A673 (cell line): Measurements from ENCODE around the gene BLZF1. TPM values are rescaled to one million over a fixed set of nuclear protein-coding genes. Genes with fewer than 3 reads are reported as not detected.
A peak's percentile ranks its signal among the peaks of the same experiment; 100 is the strongest.

Source experiments
- BruUV-seq: library from RNA; stranded (reverse); fragments of 400-500 nt; replicated peaks from 2 replicates; lab custom pipeline; 2021; lab: Mats Ljungman, UMichigan
- CTCF ChIA-PET: fragments of 300-600 bp; sonication (Branson Sonifier 250); formaldehyde crosslinking; loops from one replicate; lab custom pipeline; 2022; ENCODE audit warnings: antibody characterized with exemption; lab: Charles Lee
- POLR2A ChIA-PET: fragments of 300-600 bp; sonication (Branson Sonifier 250); formaldehyde crosslinking; loops from one replicate; lab custom pipeline; 2022; ENCODE audit warnings: antibody characterized with exemption; ENCODE audit not compliant: low non-redundant PET; lab: Charles Lee
- DNase-seq: peaks from one replicate; pipeline ENCODE4 v3.0.0-alpha.2; 2015; ENCODE audit warnings: low spot score
- H3K27ac ChIP-seq: fragments of 200-600 bp; sonication (generic); 2 replicates; pipeline ENCODE4 v1.5.1; 2016; ENCODE audit warnings: mixed run types, low read depth, mild to moderate bottlenecking, mixed read lengths, antibody characterized with exemption, low read length; ENCODE audit not compliant: poor library complexity, severe bottlenecking
- H3K27me3 ChIP-seq: fragments of 200-600 bp; sonication (generic); replicated peaks from 2 replicates; pipeline ENCODE4 v1.6.1; 2017; ENCODE audit warnings: mixed run types, low read depth, mild to moderate bottlenecking, mixed read lengths, antibody characterized with exemption, low read length; ENCODE audit not compliant: insufficient read depth, poor library complexity
- H3K36me3 ChIP-seq: fragments of 200-600 bp; sonication (generic); 2 replicates; pipeline ENCODE4 v1.6.1; 2016; ENCODE audit warnings: mixed run types, mild to moderate bottlenecking, mixed read lengths, antibody characterized with exemption, low read length; ENCODE audit not compliant: insufficient read depth, poor library complexity, severe bottlenecking
- H3K4me1 ChIP-seq: fragments of 200-600 bp; sonication (generic); 2 replicates; pipeline ENCODE4 v1.6.1; 2017; ENCODE audit warnings: mixed run types, mild to moderate bottlenecking, mixed read lengths, antibody characterized with exemption, low read length; ENCODE audit not compliant: insufficient read depth, poor library complexity, severe bottlenecking
- H3K4me3 ChIP-seq: fragments of 200-600 bp; sonication (generic); 2 replicates; pipeline ENCODE4 v1.5.1; 2016; ENCODE audit warnings: low read depth, mixed run types, mild to moderate bottlenecking, mixed read lengths, low read length; ENCODE audit not compliant: poor library complexity, severe bottlenecking
- H3K9me3 ChIP-seq: fragments of 200-600 bp; sonication (generic); 2 replicates; pipeline ENCODE4 v1.6.1; 2016; ENCODE audit warnings: mixed run types, low read depth, mild to moderate bottlenecking, mixed read lengths, antibody characterized with exemption, low read length; ENCODE audit not compliant: poor library complexity, severe bottlenecking
- CTCF ChIP-seq: fragments of 300-800, 200-600 bp; sonication (generic); conservative IDR thresholded peaks from 2 replicates; pipeline ENCODE4 v1.5.1; 2017; ENCODE audit warnings: low read depth, mild to moderate bottlenecking, antibody characterized with exemption, low read length, moderate library complexity, mixed read lengths
- EZH2 ChIP-seq: fragments of 200-600 bp; sonication (generic); IDR thresholded peaks from 2 replicates; pipeline ENCODE4 v1.6.1; 2017; ENCODE audit warnings: borderline replicate concordance, low read depth, mild to moderate bottlenecking, mixed read lengths, antibody characterized with exemption, low read length; ENCODE audit not compliant: poor library complexity, severe bottlenecking
- intact Hi-C: fragments of 100-400 bp; cut with micrococcal nuclease; formaldehyde crosslinking; loops from one replicate; pipeline ENCODE4 v1.10.0; 2022; ENCODE audit not compliant: unreplicated experiment
- total RNA-seq: library from RNA; stranded (reverse); gene quantifications from 2 replicates; pipeline ENCODE4 v1.2.3, GENCODE V29; 2021

Gene BLZF1
- total RNA-seq, 1 experiment from 2014 or later, result 22.5 TPM

GRCh38 chr1:169346036-169346589 lies 21.9 kb upstream of the BLZF1 start:
- POLR2A ChIA-PET, result no interaction called here
- CTCF ChIA-PET, result no interaction called here

GRCh38 chr1:169347688-169348382 lies 20.2 kb upstream of the BLZF1 start:
- POLR2A ChIA-PET, result no interaction called here
- intact Hi-C loops, result loop anchor here (1.0 to 10.0 kb wide), 6 partner anchors 213 to 1003 kb away; partner anchors contain the start of gene ATP1B1
- Histone ChIP-seq H3K9me3 (no peaks in the 10 kb centered on the region), H3K36me3 (no peaks in the 10 kb centered on the region), H3K4me3 (no peak overlapping the region), H3K27me3 (no peaks in the 10 kb centered on the region), H3K4me1 (no peaks in the 10 kb centered on the region), H3K27ac (no peak overlapping the region)
- TF ChIP-seq CTCF (no peak), EZH2 (no peak)
- CTCF ChIA-PET, result interaction anchor here (0.6 to 3.2 kb wide), 8 partner anchors 132 to 746 kb away, joined by 3 to 28 read pairs (median 4); no protein-coding TSS in a partner anchor
- no TSS peak for BruUV-seq
- no peak for DNase-seq

More at GRCh38 chr1:169346036-169346589, 21.9 kb upstream of the BLZF1 start:
- TF ChIP-seq EZH2 (no peak), CTCF (no peak)
- Histone ChIP-seq H3K4me3 (no peak overlapping the region), H3K27me3 (no peaks in the 10 kb centered on the region), H3K9me3 (no peaks in the 10 kb centered on the region), H3K4me1 (no peaks in the 10 kb centered on the region), H3K27ac (no peak overlapping the region), H3K36me3 (no peaks in the 10 kb centered on the region)
- BruUV-seq, result no TSS peak
- no peak for DNase-seq
- intact Hi-C loops, result loop anchor here (5.0 to 10.0 kb wide), 4 partner anchors 211 to 1001 kb away; partner anchors contain the start of gene ATP1B1

GRCh38 chr1:169348383-169349036 lies 19.5 kb upstream of the BLZF1 start:
- CTCF ChIA-PET, result interaction anchor here (0.6 to 3.2 kb wide), 8 partner anchors 131 to 745 kb away, joined by 3 to 28 read pairs (median 4); no protein-coding TSS in a partner anchor
- intact Hi-C loops, result loop anchor here (1.0 to 10.0 kb wide), 6 partner anchors 214 to 1004 kb away; partner anchors contain the start of gene ATP1B1
- DNase-seq, result peak; percentile 76
- Histone ChIP-seq H3K9me3 (no peaks in the 10 kb centered on the region), H3K4me3 (no peak overlapping the region), H3K27ac (no peak overlapping the region), H3K4me1 (no peaks in the 10 kb centered on the region), H3K36me3 (no peaks in the 10 kb centered on the region), H3K27me3 (no peaks in the 10 kb centered on the region)
- POLR2A ChIA-PET, result no interaction called here
- BruUV-seq, result no TSS peak
- TF ChIP-seq EZH2 (no peak), CTCF (peak; percentile 83)
